Stimulated activated CD8-positive, alpha-beta memory T cell treated with anti-CD3 and anti-CD28 coated beads, Interleukin-12 subunit alpha, Interleukin-12 subunit beta, amount 100 ng/mL, for 24 hours (primary cell): ENCODE measurements around the gene UCN2.
"Not testable (repeated sequence)": the region's sequence is repeated elsewhere in the genome, so short reads cannot be mapped to it uniquely, and the experiment has no call there.

Source experiments
- DNase-seq: peaks from one replicate; pipeline ENCODE4 v3.0.0-alpha.2; 2020; ENCODE audit errors: extremely low read depth

UCN2 gene

DNA sequence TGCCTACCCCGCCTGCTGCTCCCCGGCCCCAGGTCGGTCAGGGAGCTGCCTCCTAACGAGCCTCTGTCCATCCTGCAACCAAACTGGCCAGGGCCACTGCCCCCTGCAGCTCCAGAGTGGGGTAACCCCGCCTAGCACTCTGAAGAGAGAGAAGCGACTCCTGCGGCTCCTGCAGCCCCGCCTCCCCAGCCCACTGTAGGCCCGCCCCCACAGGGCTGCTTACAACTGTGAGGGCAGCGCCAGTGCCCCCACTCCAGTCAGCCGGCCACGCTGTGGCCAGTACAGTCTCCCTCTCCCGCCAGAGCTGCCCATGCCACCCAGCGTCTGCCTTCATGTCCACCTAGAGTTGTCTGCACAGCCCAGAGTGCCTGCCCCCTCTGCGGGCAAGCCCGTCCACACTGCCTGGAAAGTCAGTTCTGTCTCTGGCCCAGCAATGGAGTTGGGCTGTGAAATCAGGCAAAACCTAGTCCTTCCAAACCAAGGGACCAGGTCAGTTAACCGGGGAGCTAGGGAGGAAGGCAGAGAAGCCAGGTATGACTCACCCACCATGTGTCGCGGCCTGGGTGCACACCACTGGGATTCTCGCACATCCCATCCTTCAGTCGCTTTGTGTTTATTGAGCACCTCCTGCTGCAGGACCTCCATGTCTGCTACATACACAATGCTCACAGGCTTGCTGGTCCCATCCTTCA is 2.4 kb downstream of the UCN2 start:
- DNase-seq = no peak

GRCh38 chr3:48560648-48561018 is 2.9 kb downstream of the UCN2 start:
- DNase-seq = no peak

GRCh38 chr3:48558493-48559134 is 5.0 kb downstream of the UCN2 start:
- DNase-seq = no peak

DNA sequence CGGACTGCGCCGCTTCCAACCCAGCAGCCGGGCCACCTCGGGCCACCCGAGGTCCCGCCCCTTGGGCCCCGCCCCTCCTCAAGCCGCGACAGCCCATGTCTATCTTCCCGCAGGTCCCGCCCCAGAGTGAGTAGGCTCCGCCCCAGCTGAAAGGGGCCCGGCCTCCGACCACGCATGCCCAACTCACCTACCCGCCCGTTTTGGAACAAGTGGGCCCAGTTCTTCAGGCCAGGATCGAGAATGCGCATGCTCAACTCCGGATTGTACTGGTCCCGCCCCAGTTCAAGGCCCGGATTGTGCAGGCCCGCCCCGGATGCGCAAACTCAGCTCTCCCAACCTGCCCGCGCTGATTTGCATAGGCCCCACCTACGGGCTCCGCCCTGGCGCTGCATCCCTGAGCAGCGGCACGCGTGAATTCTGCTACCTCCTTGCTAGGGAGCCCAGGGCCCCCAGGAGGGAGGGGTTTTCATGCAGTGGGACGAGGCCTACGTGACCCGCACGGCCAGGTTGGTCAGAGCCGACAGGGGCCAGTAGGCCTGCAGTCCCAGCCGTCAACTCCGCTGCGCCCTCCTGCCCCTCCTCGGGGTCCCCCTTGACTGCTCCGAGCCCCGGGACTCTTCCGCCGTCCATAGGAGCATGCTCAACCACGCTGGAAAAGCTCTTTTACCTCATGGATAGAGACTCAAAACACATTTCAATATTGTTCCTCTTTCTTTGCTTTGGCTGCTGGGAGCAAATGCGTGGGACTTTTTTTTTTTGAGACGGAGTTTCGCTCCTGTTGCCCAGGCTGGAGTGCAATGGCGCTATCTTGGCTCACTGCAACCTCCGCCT is 6.6 kb downstream of the UCN2 start, which contains the start of gene PFKFB4:
PFKFB4 (minus strand) TSS at position 8 of the 831 bp plus-strand sequence. CDS start 26 bp downstream, outside the sequence.
- DNase-seq = peak; percentile 95

- no peak for DNase-seq
Observed at GRCh38 chr3:48555949-48556795, 7.4 kb downstream of the UCN2 start.

GRCh38 chr3:48555231-48555948 is 8.2 kb downstream of the UCN2 start:
- no peak for DNase-seq

GRCh38 chr3:48553886-48554845 is 9.4 kb downstream of the UCN2 start:
- DNase-seq = no peak

GRCh38 chr3:48553361-48553760 is 10.2 kb downstream of the UCN2 start:
- DNase-seq = no peak

DNA sequence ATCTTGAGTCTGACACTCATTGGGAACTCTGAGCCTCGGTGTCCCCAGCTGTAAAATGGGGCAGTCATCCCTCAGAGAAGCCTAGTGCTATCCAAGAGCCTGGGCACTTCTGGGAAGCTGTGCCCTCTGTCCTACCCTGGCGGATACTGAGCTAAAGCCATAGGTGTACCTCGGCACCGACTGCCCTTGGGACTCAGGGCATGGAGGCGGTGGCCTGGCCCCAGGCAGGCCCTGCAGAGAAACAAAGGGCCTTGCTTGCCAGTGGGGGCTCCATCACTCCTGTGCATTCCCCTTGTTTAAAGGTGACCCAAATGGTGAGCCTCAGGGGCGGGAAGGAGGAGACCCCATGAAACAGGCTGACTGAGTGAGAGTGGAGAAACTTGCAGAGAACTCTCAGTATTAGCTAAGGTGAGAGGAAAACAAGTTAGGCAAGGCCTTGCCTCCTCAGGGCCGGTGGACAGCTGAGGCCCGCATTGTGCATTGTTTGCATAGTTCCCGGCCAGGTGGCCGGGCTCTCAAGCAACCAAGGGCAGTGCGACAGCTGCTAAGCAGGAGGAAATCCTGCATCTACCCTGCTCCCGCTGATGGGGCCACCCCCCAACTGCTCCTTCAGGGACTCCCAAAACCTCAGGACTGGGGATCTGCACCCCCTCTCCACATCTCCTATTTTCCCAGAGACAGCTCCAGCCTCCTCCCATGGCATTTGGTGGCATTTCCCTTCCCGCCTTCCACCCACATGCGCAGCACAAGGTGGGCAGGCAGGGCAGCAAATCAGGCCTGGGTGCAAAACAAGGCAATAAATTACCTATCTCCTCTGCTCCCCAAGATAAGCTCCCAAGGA is 11.2 kb downstream of the UCN2 start:
- DNase-seq = no peak

DNA sequence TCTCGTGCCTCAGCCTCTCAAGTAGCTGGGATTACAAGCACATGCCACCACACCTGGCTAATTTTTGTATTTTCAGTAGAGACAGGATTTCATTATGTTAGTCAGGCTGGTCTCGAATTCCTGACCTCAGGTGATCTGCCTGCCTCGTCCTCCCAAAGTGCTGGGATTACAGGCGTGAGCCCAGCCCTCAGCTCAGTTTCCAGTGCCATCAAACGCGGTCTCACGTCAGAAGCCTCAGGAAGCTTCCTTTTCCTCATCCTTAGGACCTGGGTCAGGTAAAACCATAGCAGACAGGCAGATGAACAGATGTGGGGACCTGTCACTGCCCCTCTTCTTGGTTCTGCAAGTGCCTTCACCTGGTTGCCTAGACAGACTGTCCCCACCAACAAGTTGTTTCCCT is 11.9 kb downstream of the UCN2 start:
- not testable (repeated sequence) for DNase-seq

DNA sequence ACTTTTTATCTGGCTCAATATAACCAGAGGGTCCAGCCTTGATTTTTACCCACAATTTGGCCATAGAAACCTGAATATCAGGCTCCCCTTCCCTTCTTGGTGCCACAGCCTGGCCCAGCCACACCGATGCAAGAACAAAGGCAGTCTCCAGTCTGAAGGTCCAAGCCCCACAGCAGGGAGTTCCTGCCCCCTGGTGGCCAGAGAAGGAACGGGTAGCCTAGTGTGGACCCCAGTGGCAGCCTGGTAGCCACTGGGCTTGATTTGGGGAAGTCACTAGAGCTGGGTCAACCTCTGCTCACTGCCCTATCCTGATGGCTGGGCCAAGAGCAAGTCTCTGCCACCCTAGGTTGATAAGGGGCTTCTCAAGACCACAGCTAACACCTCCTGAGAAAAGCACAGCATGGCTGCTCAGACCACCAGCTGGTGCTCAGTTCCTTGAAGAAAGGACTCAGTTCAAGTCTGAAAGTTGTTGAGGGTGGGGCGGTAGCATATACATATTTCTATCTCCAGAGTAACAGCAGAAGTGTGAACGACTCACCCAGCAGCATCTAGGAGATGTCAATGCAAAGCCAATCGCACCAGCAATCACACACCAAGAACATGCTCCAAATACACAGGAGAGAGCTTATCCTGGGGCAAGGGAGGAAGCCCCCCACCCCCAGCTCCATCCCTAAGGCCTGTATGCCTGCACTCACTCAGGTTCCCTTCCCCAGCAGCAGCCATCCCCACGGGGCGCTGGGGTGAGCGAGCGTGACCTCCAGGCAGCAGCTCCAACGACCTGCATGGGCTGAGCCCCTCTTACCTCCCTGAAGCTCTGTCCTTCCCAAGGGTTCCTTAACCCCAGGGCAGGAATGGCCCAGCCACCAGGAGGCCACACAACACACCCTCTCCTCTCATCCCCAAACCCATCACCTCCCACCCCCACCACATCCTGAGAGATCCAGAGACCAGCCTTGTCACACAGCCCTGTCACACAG is 14.6 kb downstream of the UCN2 start:
- peak; percentile 69 for DNase-seq

DNA sequence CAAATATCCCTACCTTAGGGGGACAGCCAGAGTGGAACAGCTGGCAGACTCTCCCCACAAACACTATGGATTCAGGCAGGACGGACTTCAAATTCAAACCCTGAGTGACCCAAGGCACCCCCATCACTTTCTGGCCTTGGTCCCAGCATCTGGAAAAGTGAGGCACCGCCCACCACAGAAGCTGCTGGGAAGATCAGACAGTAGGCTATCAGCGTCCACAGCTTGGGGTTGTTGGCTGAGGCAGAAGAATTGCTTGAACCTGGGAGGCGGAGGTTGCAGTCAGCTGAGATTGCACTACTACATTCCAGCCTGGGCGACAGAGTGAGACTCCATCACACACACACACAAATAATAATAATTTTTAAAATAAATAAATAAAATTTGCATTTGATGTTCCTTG is 15.5 kb downstream of the UCN2 start:
- DNase-seq = no peak

DNA sequence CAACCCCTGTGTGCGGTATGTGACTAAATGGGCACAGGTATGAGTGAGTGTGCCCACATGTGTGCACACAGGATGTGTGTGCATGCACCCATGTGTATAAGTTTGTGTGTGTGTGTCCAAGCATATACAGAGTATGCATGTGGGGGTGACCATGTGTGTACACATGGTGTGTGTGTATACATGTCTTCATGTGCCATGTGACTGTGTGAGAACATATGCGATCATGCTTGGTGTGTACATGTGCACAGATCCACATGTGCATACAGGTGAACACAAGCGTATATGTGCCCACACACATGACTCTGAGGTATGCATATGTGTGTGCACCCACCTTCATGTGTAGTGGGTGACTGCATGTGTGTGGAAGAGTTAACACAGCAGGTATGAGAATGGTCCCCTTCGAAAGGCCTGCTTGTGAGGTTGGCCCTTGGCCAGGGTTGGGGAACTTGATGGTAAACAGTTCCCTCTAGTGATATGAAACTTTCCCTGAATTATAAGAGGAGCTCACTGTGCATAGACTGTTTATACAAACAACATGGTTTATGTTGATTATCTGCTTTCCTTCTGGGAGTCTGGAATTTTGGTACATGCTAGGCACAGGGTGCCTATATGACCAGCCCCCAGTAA is 17.3 kb downstream of the UCN2 start:
- DNase-seq = no peak

GRCh38 chr3:48544141-48544540 is 19.4 kb downstream of the UCN2 start:
- DNase-seq = no peak

DNA sequence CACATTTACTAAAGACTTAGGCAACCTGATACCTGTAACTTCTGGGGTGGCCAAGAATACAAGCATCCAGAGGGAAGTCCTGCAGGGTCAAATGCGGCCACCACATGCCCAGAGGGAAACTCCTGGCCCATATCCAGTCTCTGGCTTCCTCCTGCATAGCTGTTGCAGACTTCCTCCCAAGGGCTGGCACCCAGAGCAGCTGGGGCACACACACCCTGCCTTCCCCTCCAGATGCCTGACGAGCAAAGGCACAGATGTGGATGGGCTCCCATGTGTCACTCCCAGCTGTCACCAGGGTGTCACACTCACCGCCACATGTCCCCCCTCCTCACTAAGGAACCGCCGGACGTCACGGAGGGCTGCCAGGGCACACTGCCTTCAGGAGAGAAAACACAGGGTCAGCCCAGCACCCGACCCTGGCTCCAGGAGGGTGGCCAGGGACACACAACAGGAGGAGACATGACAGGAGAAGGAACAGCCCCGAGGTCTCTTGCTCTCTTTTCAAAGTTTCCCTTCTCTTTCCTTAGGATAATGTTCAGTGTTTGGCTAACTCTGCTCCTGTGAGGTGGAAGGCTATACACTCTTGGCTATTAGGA is 20.2 kb downstream of the UCN2 start:
- DNase-seq = no peak

GRCh38 chr3:48538451-48538850 is 25.1 kb downstream of the UCN2 start:
- DNase-seq = no peak

GRCh38 chr3:48536785-48537184 is 26.8 kb downstream of the UCN2 start:
- DNase-seq = no peak
